OCI-M1 (cell line): ENCODE measurements around the gene DOHH.
A peak's percentile ranks its signal among the peaks of the same experiment; 100 is the strongest.
"Not testable (repeated sequence)": the region's sequence is repeated elsewhere in the genome, so short reads cannot be mapped to it uniquely, and the experiment has no call there.

Experiments
- DNase-seq: peaks from one replicate; lab custom pipeline; 2025; lab: John Stamatoyannopoulos, UW

Gene DOHH

DNA sequence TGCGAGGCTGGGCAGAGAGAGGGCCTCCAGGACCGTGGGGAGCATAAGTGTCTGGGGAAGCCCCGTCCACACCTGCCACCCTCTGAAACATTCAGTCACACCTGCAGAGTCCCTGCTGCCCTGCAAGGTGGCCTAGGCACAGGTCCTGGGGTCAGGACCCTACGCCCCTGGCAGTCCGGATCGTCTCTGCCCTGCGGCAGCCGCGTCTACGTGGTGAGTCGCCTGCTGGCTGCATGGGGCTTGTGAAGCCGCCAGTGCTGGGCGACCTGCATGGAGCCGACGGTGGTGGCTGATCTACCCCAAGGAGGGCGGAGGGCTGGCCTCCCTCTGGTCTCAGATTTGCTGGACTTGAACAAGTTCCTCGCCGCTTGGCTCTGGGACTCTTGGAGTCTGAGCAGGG, 18.7 kb upstream of the DOHH start:
- DNase-seq, result no peak

DNA sequence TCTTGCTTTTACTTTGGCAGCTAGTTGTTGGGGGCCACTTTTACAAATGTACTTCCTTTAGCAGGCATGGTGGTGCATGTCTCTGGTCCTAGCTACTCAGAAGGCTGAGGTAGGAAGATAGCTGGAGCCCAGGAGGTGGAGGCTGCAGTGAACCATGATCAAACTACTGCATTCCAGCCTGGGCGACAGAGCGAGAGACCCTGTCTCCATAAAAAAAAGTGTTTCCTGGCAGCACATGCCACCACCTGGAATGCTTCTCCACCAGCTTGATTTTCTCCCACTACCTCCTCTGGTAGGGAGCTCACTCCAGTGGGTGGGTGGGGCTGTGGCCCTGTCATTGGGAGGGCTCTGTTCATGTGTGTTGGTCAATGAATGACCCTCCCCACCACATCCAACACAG, 18.2 kb upstream of the DOHH start:
- DNase-seq, result no peak

DNA sequence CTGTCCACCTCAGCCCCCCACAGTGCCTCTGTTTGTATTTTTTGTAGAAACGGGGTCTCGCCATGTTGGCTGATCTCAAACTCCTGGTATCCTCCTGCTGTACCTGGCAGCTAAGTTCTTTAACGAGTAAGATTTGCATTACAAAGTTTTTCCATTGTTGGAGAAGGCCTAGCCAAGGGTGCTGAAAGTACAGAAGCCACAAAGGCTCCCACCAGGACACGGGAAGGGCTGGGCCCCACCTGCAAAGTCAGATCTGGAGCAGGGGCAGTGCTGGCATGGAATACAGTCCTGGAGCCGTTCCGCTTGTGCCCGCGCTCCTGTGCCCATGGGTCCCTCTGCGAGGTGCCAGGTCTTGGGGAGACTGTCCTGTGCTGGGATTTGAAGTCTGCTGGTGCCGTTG, 17.8 kb upstream of the DOHH start:
- no peak for DNase-seq

DNA sequence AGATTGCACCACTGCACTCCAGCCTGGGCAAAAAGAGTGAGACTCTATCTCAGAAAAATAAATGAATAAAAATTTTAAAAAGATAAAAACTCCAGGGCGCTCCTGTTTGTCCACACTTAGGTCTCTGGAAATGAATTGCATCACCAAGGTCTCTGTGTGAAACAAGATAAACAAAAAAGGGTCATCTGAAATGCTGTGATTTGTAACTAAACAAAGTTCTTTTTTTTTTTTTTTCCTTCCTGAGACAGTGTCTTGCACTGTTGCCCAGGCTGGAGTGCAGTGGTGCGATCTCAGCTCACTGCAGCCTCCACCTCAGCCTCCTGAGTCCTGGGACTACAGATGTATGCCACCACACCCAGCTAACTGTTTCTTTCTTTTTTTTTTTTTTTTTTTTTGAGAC, 17.2 kb upstream of the DOHH start:
- peak; percentile 8 for DNase-seq

DNA sequence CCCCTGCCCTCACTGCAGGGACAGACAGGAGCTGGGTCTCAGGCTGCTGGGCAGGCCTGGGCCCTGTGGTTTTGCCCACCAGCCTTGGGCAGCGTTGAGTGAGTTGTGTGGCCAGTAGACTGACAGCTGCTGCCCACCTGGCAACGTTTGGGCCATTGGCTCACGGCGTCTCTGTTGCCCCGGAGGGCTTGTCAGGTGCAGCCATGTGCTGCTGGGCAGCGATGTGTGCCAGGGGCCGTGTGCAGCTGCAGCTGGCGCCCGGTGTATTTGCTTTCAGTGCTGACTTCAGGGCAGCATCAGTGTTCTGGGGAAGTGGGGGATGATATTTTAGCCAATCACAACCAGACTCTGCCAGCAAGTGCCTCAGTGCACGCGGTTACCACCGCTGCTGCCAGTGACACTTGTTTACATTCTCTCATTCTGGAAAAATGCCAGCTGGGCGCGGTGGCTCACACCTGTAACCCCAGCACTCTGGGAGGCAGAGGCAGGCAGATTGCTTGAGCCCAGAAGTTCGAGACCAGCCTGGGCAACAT, 16.3 kb upstream of the DOHH start:
- DNase-seq, result no peak

DNA sequence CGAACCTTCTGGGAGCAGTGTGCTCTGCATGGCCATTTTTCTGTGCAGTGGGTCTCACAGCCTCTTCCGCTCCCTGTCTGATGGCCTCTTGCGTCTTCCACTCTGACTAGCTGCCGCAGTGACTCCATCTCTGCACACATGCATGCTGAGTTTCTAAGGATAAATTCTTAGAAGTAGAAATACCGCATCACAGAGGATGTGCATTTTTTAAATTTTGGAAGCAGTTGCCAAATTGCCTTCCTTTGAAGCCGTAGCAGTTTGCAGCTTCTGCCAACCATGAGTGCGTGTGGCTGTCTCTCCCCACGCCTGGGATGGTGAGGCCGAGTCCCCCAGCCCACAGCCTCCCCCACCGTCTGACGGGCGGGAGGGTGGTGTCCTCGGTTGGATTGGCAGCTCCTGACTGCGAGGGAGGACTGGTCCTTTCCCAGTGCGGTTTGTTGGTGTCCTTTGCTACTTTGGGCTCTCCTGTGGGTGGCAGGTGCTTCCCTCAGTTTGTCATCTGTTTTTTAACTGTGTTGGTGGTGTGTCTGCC, 15.5 kb upstream of the DOHH start:
- no peak for DNase-seq

DNA sequence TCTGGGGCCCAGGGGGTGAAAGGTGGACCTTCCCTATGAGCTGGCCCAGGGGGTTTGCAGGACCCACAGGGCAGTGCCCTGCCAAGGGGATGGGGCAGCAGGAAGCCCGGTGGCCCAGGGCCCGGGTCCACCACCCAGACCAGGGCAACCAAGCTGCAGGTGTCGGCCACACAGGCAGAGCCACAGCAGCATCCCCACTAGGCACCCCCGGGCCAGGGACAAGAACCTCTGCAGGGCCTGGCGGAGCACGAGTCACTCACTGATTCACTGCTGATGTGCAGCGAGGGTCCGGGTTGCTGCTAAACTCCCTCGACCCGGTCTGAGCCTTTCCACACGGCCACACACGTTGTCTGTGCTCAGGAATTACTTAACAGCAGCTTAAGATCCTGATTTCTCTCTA, 14.5 kb upstream of the DOHH start:
- no peak for DNase-seq

DNA sequence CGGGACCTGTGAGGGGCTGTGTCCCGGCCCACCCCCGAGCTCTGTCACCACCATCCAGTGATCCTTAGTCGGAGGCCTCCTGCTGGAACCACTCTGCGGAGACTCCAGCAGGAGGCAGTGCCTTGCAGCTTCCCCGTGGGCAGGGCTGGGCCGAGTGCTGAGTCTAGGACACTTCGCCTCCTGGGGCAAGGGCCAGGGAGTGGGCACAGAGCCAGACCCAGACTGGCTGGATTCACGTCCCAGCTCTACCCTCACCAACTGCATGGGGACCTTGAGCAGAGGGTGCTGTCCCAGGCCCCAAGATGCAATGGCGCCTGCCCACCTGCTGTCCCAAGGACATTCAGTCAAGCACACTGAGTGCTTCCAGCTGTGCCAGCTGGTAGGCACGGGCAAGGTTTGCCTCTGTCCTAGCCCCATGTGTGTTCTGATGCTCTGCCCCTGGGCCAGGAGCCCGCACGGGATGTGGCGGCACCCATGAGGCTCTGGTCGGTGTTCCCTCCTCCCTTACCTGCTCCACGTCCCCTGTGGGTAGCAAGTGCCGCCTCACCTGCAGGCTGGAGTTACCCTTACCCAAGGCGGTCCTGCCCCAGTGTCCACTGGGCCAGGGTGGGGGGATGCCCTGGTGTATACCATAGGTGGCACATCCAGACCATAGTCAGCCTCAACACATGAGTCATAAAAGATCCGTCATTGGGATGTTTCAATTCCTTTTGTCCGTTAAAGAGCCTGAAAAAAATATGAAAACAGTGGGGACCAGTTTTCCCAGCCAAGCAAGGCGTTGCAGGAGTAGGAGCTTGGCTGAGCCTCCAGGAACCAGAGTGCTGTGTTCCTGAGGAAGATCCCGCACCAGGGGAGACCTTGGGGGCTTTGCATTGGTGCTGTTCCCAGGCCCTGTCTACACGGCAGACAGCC, 13.0 kb upstream of the DOHH start:
- DNase-seq, result no peak

DNA sequence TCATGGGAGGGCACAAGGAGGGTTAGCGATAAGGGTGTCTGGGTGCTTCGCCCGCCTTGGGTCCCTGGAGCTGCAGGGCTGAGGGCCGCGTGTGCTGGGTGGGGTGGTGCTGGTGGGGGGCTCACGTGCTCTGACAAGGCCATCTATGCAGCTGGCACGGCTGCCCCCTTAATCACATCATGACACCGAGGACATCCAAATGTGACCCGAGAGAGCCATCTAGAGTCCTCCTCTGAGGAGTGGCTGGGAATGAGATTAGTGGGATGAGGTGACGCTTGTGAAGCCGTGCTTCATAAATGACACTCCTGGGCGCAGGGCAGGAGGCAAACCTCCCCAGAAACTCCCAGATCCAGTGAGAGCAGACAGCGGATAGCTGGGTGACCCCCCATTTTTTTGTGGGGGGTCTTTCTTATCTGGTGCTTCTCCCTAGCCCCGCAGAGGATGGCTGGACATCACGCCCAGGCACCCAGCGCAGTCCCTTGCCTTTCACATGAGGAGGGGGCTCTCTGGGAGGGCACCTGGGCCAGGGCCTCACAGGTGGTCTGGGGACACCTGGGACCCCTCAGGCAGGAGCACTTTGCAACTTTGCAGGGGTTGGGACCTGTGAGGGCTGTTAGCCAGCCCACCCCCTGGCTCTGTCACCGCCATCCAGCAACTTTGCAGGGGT, 12.2 kb upstream of the DOHH start:
- no peak for DNase-seq

DNA sequence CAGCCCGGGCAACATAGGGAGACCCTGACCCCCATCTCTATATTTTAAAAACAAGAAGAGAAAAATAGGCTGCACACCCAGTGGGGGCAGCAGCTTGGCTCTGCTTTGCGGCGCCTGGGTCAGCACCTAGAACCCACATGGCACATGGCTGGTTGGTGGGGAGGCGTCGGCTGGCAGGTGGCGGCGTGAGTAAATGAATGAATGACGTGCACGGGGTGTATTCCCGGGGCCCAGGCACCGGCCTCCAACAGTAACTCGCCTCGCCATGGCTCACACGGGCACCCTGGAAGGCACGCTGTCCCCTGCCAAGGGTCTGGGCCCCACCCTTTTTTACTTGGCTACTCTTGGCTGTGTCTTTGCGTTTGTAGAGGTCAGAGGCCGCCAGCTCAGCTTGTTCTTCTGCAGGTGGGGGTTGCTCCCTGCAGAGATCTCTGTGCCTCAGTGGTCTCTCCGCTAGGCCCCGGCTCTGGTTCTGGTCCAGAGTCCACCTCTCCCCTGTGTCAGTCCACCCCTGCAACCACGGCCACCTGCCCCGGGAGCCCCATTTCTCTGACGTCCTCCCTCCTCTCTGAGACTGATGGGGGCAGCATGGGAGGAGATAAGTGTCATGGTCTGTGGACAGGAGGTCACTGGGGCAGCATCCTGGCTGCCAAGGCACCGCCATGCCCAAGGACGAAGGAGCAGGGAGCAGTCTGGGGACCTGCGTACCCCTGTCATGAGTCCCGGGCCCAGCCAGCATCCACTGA, 11.2 kb upstream of the DOHH start:
- DNase-seq, result no peak

DNA sequence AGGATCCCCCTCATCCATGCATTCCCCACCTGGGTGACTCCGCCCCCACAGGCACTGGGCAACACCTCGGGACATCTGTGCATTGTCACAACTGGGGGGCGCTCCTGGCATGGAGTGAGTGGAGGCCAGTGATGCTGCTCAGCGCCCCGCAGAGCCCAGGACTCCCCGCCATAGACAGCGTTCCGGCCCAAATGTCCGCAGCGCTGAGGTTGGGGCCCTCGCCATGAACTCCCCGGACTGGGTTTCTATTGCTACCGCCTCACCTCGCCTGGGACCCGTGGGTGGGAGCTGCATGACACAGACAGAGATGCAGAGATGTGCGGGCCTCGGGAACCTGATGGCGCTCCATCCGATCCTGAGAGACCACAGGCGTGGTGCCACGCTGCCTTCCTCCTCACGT, 10.3 kb upstream of the DOHH start:
- no peak for DNase-seq

DNA sequence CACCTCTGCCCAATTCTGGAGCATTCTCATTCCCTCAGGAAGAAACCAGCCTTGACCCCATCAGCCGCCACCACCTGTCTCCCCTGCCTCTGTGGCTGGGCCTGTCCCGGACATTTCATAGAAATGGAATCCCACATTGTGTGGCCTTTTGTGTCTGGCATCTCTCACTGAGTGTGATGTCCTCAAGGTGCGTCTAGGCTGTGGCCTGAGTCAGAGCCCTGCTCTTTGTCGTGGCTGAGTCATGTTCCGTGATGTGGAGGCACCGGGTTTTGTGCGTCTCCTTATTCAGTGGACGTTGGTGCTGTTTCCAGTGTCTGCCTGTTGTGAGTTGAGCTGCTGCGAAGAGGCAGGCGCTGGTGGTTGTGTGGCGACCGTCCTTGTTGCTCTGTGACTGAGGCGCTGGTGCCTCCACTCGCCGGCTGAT, 9.1 kb upstream of the DOHH start:
- DNase-seq, result no peak

DNA sequence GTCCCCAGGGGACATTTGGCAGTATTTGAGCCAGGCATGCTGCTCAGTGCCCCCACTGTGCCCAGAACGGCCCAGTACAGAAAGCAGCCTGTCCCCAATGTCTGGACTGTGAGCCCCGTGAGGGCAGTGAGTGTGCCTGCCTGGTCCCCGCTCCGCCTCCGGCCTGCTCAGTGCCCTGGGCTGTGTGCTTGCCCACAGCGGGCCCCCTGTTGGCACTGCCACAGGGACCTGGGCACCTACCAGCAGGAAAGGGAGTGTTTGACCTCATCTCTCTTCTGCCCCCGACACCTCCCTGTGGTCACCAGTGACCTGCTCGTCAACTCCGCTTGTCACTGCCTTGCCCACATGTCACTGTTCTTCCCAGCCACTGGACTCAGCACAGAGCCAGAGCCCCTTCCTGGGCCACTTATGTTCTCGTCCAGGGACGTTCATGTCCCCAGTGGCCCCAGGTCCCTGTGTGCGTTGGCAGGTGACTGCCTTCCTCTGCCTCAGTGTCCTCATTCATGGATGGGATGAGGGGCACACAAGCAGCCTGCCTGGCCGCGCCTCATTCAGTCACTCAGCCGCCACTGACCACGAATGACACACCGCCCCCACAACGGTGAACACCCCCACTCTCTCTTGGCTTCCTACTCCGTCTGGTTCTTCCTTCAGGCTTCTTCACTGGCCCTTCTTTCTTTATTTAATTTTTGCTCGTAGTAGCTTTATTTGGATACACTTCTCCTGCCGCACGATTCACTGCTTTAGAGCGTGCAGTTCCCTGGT, 8.5 kb upstream of the DOHH start:
- DNase-seq, result no peak

DNA sequence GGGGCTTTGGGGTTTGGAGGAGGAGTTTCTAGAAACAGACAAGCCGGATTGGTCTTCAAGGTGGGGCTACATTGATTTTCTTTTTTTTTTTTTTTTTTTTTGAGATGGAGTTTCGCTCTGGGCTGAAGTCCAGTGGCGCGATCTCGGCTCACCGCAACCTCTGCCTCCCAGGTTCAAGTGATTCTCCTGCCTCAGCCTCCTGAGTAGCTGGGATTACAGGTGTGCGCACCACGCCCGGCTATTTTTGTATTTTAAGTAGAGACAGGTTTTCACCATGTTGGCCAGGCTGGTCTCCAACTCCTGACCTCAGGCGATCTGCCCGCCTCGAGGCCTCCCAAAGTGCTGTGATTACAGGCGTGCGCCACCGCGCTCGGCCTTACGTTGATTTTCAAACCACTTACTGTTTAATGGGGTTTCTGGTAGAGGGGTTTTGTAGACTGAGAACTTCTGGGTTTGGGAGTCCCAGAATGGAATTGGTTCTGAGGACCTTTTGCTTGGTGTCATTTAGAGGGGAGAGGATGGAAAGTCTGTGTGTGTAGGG, 7.7 kb upstream of the DOHH start:
- DNase-seq, result not testable (repeated sequence)

DNA sequence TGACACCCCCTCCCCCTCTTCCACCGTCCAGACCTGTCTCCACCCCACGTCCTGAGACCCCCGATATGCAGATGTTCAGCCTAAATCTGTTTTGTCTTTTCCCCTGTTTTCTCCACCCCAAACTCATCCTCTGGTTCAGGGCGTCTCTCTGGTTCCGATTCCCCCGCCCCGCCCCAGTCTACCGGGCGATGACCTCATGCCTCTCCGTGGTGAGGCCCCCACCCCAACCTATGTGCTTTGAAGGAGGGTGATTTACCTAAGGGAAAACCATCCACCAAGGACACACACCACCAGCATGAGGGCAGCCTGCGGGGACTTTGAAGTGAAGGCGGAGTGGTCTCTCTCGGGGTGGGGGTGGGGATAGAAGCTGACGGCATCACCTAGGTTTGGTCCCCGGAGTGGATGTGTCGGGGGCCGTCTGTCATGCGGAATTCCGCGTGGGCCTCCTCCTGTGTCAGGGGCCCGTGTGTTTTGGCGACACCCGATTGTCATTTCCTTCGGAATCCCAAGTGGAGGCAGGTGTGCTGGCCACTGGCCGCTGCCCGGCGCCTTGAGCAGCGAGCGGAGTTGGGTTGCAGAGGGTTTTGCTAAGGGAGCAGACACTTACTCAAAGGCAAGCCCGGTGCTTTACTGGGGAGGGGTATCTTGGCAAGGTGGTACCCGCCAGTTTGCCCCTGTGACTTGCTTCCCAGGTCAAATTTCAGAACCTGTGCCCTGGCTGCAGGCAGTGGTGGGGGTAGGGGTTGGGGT, 7.1 kb upstream of the DOHH start:
- no peak for DNase-seq

DNA sequence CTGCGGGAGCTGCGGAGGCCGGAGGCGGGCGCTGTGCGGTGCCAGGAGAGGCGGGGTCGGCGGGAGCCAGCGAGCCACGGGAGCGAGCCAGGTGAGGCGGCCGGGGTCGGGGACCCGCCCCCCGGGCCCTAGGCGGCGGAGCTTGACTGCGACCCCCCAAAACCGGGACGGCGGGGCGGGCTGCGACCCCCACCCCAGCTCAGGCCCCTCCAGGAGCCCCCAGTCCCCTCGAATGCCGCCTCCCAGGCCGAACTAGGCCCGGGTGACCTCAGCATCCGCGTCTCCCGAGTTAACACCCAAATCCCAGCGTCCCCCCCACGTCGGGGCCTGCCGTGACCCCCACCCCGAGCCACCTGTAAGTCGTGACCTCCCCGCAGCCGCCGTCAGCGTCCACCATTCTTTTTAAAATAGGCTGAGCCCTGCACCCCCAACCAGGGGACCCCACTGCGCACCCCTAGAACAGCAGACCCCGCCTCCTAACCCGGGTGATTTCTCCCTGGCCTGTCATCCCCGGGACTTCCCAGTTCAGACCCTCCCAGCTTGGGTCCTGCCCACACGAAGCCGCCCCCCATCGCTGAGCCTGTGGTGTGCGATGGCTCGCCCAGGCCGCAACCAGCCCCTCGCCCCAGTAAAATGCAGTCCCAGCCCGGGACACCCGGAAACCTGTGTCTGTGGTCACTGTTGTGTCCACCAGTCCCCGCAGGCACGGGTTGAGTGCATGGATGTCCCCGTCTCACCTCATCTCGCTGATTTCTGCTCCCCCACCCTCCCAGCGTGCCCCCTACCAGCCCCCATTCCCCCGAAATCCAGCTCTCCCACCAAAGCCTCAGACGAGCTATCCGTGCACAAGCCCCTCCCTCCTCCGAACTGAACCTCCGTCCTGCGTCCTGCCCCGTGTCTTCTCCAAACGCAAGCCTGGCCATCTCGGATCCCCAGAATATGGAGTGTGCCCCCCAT, 6.2 kb upstream of the DOHH start:
- DNase-seq, result peak; percentile 14

DNA sequence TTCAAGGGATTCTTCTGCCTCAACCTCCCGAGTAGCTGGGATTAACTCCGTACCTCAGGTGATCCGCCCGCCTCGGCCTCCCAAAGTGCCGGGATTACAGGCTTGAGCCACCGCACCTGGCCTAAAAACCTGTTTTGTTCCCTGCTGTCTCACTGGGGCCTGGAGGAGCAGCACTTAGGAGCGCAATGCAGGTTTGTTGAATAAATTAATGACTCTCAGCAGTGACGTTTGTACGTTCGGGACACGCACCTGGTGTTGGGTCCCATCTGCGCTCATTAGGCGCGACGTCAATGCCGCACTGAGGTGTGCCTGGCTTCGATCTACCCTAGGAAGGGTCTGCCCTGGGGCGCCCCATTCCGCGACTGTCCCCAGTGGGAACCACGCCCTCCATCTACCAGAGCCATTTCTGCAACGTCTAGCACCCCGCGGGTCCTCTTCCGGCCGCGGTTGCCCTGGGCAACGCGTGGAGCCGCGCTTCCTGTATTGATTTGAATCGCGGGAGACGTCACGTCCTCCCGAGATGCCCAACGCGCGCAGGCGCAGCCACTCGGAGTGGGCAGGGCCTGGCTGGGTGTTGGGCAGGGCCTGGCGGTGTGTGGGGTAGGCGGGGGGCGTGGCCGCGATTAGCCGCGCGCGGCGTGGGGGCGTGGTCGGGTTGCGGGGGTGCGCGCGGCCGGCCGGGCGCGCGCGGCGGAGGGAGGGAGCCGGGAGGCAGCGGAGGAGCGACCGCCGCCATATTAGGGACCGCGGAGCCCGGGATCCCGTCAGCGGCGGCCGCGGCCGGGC, 5.3 kb upstream of the DOHH start, which contains the start of gene FZR1:
Gene FZR1 (plus strand): TSS at position 714 of the 786 bp plus-strand sequence. CDS start 16,679 bp downstream, outside the sequence.
- peak; percentile 97 for DNase-seq

DNA sequence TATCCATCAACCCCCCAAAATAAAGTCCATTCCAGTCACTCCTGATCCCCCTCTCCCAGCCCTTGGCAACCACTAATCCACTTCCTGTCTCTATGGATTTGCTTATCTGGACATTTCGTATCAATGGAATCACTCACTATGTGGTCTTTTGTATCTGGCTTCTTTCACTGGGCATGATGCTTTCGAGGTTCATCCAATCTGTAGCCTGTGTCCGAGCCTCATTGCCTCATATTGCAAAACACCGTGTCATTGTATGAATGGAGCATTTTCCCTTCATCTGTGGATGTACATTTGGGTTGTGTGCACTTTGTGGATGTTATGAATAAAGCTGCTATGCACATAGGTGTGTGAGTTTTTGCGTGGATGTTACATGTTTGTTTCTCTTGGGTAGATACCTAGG, 4.3 kb upstream of the DOHH start:
- DNase-seq, result peak; percentile 1
